HepG2 (cell line): ENCODE results near the gene GGTA1. TPM values are rescaled to one million over a fixed set of nuclear protein-coding genes. Genes with fewer than 3 reads are reported as not detected.

Experiments
- ATAC-seq: fragments of 200-7000 bp; cut with Tn5 transposase; 3 replicates; pipeline ENCODE4 v1.9.1; 2020; ENCODE audit warnings: mild to moderate bottlenecking, moderate library complexity
- BruUV-seq: library from RNA; stranded (reverse); fragments of 400-500 nt; replicated peaks from 2 replicates; lab custom pipeline; 2021; lab: Mats Ljungman, UMichigan
- CTCF ChIA-PET: fragments of 300-600 bp; formaldehyde crosslinking; extraction: SDS; loops from one replicate; lab custom pipeline; 2021; ENCODE audit warnings: low total read pairs, inconsistent platforms, low intra/inter-chr PET ratio; lab: Yijun Ruan, JAX
- POLR2A ChIA-PET: fragments of 350-600 bp; sonication (Branson Sonifier 250); formaldehyde crosslinking; loops from one replicate; lab custom pipeline; 2020; ENCODE audit warnings: antibody characterized with exemption, inconsistent platforms; lab: Yijun Ruan, JAX
- DNase-seq: peaks from one replicate; pipeline ENCODE4 v3.0.0-alpha.2; 2015; ENCODE audit warnings: low spot score
- FAIRE-seq: peaks from 3 replicates; lab custom pipeline; 2011; peaks lifted over from hg19 to GRCh38; lab: Jason Lieb, UNC
- H2AFZ ChIP-seq: one replicate; pipeline ENCODE4 v1.6.1; 2011; ENCODE audit warnings: low read length, inconsistent platforms
- H3K27ac ChIP-seq: fragments of 300-600 bp; 3 replicates; pipeline ENCODE4 v1.8.0; 2011; ENCODE audit warnings: mixed run types, mild to moderate bottlenecking, mixed read lengths, low read length, inconsistent platforms; ENCODE audit not compliant: insufficient read depth; ENCODE audit errors: extremely low read length
- H3K27me3 ChIP-seq, 2 experiments: fragments of 200-600 bp in 1 of 2; 2 replicates in 1 of 2; 3 replicates in 1 of 2; pipeline versions ENCODE4 v1.6.0 to v1.8.0; 2011; ENCODE audit warnings: low read length in 2 of 2, mild to moderate bottlenecking in 2 of 2, moderate library complexity in 2 of 2, inconsistent platforms in 1 of 2; ENCODE audit not compliant: insufficient read depth in 2 of 2, control insufficient read depth in 1 of 2
- H3K36me3 ChIP-seq, 2 experiments: fragments of 200-600 bp in 1 of 2; replicated peaks in 1 of 2; 2 replicates in 1 of 2; 3 replicates in 1 of 2; pipeline versions ENCODE4 v1.5.1 to v1.8.0; 2011; ENCODE audit warnings: low read length in 2 of 2, inconsistent platforms in 1 of 2; ENCODE audit not compliant: insufficient read depth in 2 of 2, control insufficient read depth in 1 of 2
- H3K4me1 ChIP-seq: 2 replicates; pipeline ENCODE4 v1.5.1; 2012; ENCODE audit warnings: low read length, inconsistent platforms; ENCODE audit not compliant: insufficient read depth
- H3K4me2 ChIP-seq: 2 replicates; pipeline ENCODE4 v1.6.0; 2011; ENCODE audit warnings: low read depth, low read length, inconsistent platforms
- H3K4me3 ChIP-seq, 3 experiments: fragments of 200-600 bp in 1 of 3; sonication (generic), shearing (Covaris generic) in 1 of 3; replicated peaks in 1 of 3; 2 replicates each; pipeline ENCODE4 v1.5.1; 2011 to 2016; ENCODE audit warnings: low read length in 3 of 3, inconsistent platforms in 2 of 3, low read depth in 2 of 3, mild to moderate bottlenecking in 2 of 3, control low read depth in 1 of 3, mixed read lengths in 1 of 3; ENCODE audit not compliant: insufficient read depth in 1 of 3
- H3K79me2 ChIP-seq: one replicate; pipeline ENCODE4 v1.6.1; 2011; ENCODE audit warnings: low read length, inconsistent platforms; ENCODE audit not compliant: insufficient read depth
- H3K9ac ChIP-seq: 2 replicates; pipeline ENCODE4 v1.6.0; 2011; ENCODE audit warnings: mild to moderate bottlenecking, low read depth, low read length, inconsistent platforms; ENCODE audit not compliant: insufficient read depth
- H3K9me3 ChIP-seq: 2 replicates; pipeline ENCODE4 v1.5.1; 2012; ENCODE audit warnings: mild to moderate bottlenecking, low read length
- H4K20me1 ChIP-seq: 2 replicates; pipeline ENCODE4 v1.6.0; 2011; ENCODE audit warnings: inconsistent platforms, mild to moderate bottlenecking, low read length, moderate library complexity; ENCODE audit not compliant: insufficient read depth
- BRD4 ChIP-seq: sonication (generic); formaldehyde crosslinking; IDR thresholded peaks from 2 replicates; pipeline ENCODE4 v1.4.0; 2020; ENCODE audit warnings: missing genetic modification reagents
- MED8 ChIP-seq: sonication (generic); formaldehyde crosslinking; IDR thresholded peaks from 2 replicates; pipeline ENCODE4 v1.8.1; 2023; ENCODE audit warnings: mild to moderate bottlenecking, missing genetic modification reagents; ENCODE audit not compliant: insufficient replicate concordance
- MTF1 ChIP-seq: sonication (generic); formaldehyde crosslinking; IDR thresholded peaks from 2 replicates; pipeline ENCODE4 v1.5.0; 2020; ENCODE audit warnings: missing genetic modification reagents
- NBN ChIP-seq: fragments of 450-650 bp; conservative IDR thresholded peaks from 2 replicates; pipeline ENCODE4 v1.6.1; 2017
- PPARG ChIP-seq: conservative IDR thresholded peaks from 2 replicates; pipeline ENCODE4 v1.6.1; 2016; ENCODE audit warnings: missing biosample characterization, missing genetic modification reagents
- SKI ChIP-seq: fragments of 450-650 bp; IDR thresholded peaks from one replicate; pipeline ENCODE4 v1.6.1; 2018; ENCODE audit warnings: mild to moderate bottlenecking; ENCODE audit not compliant: partially characterized antibody
- SOX6 ChIP-seq, 2 experiments: fragments of 450-650 bp in 1 of 2; sonication (generic) in 1 of 2; formaldehyde crosslinking in 1 of 2; IDR thresholded peaks; 2 replicates each; pipeline versions ENCODE4 v1.4.0 to v1.6.1; 2017 to 2020; ENCODE audit warnings: antibody characterized with exemption in 1 of 2, mild to moderate bottlenecking in 1 of 2, missing genetic modification reagents in 1 of 2
- ZNF713 ChIP-seq: sonication (generic); formaldehyde crosslinking; IDR thresholded peaks from 2 replicates; pipeline ENCODE4 v1.4.0; 2020; ENCODE audit warnings: mild to moderate bottlenecking, missing genetic modification reagents
- WGBS: methylation state at CpG from one replicate; pipeline ENCODE4 v1.1.6; 2017; ENCODE audit warnings: low lambda C conversion rate; 5-methylcytosine and 5-hydroxymethylcytosine counted together
- in situ Hi-C: cut with HindIII; loops from 2 replicates; pipeline ENCODE4 v1.10.0; 2017; ENCODE audit warnings: low pct_unique_long_range_greater_than_20kb; ENCODE audit not compliant: extremely low pct_ligation_motif_present
- intact Hi-C: fragments of 100-400 bp; cut with micrococcal nuclease; formaldehyde crosslinking; loops from one replicate; pipeline ENCODE4 v1.10.0; 2022; ENCODE audit not compliant: unreplicated experiment
- polyA plus RNA-seq, 8 experiments: library from polyadenylated mRNA; depleted of rRNA in 3 of 8; stranded (reverse) in 7 of 8; unstranded in 1 of 8; fragments of >200 nt; fragmentation: Illumina TruSeq in 4 of 8; extraction: Trizol in 4 of 8; gene quantifications; 2 replicates each; pipeline versions ENCODE4 v1.2.1 to v1.2.3, GENCODE V29; 2011 to 2016; ENCODE audit warnings: low read depth in 4 of 8, missing spikeins in 1 of 8, mixed read lengths in 1 of 8; ENCODE audit not compliant: insufficient read depth in 1 of 8
- total RNA-seq, 5 experiments: library from RNA; depleted of rRNA; stranded (reverse); fragments of >200 nt; fragmentation: Illumina TruSeq; extraction: Trizol; gene quantifications; 2 replicates each; pipeline ENCODE4 v1.2.3, GENCODE V29; 2016; ENCODE audit warnings: low read depth in 1 of 5
- TF ChIP-seq, protein P1 (sequence below): sonication (generic); formaldehyde crosslinking; IDR thresholded peaks from 2 replicates; pipeline ENCODE4 v1.4.0; 2020; ENCODE audit warnings: missing genetic modification reagents
- TF ChIP-seq, protein P2 (sequence below): sonication (generic); formaldehyde crosslinking; IDR thresholded peaks from 2 replicates; pipeline ENCODE4 v1.4.0; 2020; ENCODE audit warnings: missing genetic modification reagents
- TF ChIP-seq, protein P3 (sequence below): sonication (generic); formaldehyde crosslinking; IDR thresholded peaks from 2 replicates; pipeline ENCODE4 v1.4.0; 2020; ENCODE audit warnings: missing genetic modification reagents
- TF ChIP-seq, protein P4 (sequence below): sonication (generic); formaldehyde crosslinking; IDR thresholded peaks from 2 replicates; pipeline ENCODE4 v1.5.0; 2020; ENCODE audit warnings: mild to moderate bottlenecking, missing genetic modification reagents
- TF ChIP-seq, protein P5 (sequence below): sonication (generic); formaldehyde crosslinking; IDR thresholded peaks from 2 replicates; pipeline ENCODE4 v1.4.0; 2020; ENCODE audit warnings: missing genetic modification reagents

Gene GGTA1
- total and polyA plus RNA-seq, 2 of the 13 experiments (the other 11 are each of a cell fraction or from before 2014, with no cell fraction given): not detected

DNA sequence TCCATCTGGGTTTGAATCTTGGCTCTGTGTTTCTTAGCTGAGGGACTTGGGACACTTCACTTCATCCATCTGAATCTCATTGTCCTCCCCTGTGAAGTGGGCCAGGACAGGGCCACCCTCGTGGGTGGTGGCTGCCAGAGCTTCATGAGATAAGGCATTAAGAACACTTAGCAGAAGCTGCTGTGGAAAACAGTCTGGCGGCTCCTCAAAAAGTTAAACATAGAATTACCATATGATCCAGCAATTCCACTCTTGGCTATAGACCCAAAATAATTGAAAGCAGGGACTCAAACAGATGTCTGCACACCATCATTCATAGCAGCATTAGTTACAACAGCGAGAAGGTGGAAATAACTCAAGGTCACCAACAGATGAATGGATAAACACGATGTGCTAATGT lies 42.4 kb upstream of the GGTA1 start:
- Histone ChIP-seq H3K4me3 (no peak overlapping the region), H3K4me1 (0 out of 2 replicates have a peak, but pooled peaks cover 9% of the 10 kb centered on the region), H3K79me2 (no peaks in the 10 kb centered on the region), H3K9me3 (no peaks in the 10 kb centered on the region), H4K20me1 (no peaks in the 10 kb centered on the region), H3K4me2 (no peak overlapping the region), H3K36me3 (no peaks in the 10 kb centered on the region), H3K27me3 (no peaks in the 10 kb centered on the region), H3K9ac (no peak overlapping the region), H2AFZ (no peak overlapping the region), H3K27ac (no peak overlapping the region)
- ChIA-PET CTCF (no interaction called here), POLR2A (no interaction called here)
- intact Hi-C loops (no loop called here), in situ Hi-C loops (loop anchor here (10.0 kb wide), 1 partner anchor 323 kb away; no protein-coding TSS in a partner anchor)
- no TSS peak for BruUV-seq
- DNase-seq (no peak), ATAC-seq (no peak), FAIRE-seq (no peak)
- WGBS: 25% methylated on average over 4 of the region's 4 CpGs
- TF ChIP-seq, protein P1, sequence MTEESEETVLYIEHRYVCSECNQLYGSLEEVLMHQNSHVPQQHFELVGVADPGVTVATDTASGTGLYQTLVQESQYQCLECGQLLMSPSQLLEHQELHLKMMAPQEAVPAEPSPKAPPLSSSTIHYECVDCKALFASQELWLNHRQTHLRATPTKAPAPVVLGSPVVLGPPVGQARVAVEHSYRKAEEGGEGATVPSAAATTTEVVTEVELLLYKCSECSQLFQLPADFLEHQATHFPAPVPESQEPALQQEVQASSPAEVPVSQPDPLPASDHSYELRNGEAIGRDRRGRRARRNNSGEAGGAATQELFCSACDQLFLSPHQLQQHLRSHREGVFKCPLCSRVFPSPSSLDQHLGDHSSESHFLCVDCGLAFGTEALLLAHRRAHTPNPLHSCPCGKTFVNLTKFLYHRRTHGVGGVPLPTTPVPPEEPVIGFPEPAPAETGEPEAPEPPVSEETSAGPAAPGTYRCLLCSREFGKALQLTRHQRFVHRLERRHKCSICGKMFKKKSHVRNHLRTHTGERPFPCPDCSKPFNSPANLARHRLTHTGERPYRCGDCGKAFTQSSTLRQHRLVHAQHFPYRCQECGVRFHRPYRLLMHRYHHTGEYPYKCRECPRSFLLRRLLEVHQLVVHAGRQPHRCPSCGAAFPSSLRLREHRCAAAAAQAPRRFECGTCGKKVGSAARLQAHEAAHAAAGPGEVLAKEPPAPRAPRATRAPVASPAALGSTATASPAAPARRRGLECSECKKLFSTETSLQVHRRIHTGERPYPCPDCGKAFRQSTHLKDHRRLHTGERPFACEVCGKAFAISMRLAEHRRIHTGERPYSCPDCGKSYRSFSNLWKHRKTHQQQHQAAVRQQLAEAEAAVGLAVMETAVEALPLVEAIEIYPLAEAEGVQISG (CRISPR knock-in tag): no peak
- TF ChIP-seq NBN (no peak), PPARG (CRISPR knock-in tag) (no peak), SOX6 (IDR thresholded peaks at IDR 0.05) (no peak), SOX6 (CRISPR knock-in tag; IDR thresholded peaks at IDR 0.05) (no peak), MED8 (no peak), ZNF713 (CRISPR knock-in tag) (no peak), BRD4 (CRISPR knock-in tag) (no peak), MTF1 (CRISPR knock-in tag) (no peak), SKI (no peak)
- TF ChIP-seq, protein P2, sequence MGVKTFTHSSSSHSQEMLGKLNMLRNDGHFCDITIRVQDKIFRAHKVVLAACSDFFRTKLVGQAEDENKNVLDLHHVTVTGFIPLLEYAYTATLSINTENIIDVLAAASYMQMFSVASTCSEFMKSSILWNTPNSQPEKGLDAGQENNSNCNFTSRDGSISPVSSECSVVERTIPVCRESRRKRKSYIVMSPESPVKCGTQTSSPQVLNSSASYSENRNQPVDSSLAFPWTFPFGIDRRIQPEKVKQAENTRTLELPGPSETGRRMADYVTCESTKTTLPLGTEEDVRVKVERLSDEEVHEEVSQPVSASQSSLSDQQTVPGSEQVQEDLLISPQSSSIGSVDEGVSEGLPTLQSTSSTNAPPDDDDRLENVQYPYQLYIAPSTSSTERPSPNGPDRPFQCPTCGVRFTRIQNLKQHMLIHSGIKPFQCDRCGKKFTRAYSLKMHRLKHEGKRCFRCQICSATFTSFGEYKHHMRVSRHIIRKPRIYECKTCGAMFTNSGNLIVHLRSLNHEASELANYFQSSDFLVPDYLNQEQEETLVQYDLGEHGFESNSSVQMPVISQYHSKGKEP (CRISPR knock-in tag): no peak
- TF ChIP-seq, protein P3, sequence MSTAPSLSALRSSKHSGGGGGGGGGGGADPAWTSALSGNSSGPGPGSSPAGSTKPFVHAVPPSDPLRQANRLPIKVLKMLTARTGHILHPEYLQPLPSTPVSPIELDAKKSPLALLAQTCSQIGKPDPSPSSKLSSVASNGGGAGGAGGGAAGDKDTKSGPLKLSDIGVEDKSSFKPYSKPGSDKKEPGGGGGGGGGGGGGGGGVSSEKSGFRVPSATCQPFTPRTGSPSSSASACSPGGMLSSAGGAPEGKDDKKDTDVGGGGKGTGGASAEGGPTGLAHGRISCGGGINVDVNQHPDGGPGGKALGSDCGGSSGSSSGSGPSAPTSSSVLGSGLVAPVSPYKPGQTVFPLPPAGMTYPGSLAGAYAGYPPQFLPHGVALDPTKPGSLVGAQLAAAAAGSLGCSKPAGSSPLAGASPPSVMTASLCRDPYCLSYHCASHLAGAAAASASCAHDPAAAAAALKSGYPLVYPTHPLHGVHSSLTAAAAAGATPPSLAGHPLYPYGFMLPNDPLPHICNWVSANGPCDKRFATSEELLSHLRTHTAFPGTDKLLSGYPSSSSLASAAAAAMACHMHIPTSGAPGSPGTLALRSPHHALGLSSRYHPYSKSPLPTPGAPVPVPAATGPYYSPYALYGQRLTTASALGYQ (CRISPR knock-in tag): no peak
- TF ChIP-seq, protein P4, sequence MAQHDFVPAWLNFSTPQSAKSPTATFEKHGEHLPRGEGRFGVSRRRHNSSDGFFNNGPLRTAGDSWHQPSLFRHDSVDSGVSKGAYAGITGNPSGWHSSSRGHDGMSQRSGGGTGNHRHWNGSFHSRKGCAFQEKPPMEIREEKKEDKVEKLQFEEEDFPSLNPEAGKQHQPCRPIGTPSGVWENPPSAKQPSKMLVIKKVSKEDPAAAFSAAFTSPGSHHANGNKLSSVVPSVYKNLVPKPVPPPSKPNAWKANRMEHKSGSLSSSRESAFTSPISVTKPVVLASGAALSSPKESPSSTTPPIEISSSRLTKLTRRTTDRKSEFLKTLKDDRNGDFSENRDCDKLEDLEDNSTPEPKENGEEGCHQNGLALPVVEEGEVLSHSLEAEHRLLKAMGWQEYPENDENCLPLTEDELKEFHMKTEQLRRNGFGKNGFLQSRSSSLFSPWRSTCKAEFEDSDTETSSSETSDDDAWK: no peak
- TF ChIP-seq, protein P5, sequence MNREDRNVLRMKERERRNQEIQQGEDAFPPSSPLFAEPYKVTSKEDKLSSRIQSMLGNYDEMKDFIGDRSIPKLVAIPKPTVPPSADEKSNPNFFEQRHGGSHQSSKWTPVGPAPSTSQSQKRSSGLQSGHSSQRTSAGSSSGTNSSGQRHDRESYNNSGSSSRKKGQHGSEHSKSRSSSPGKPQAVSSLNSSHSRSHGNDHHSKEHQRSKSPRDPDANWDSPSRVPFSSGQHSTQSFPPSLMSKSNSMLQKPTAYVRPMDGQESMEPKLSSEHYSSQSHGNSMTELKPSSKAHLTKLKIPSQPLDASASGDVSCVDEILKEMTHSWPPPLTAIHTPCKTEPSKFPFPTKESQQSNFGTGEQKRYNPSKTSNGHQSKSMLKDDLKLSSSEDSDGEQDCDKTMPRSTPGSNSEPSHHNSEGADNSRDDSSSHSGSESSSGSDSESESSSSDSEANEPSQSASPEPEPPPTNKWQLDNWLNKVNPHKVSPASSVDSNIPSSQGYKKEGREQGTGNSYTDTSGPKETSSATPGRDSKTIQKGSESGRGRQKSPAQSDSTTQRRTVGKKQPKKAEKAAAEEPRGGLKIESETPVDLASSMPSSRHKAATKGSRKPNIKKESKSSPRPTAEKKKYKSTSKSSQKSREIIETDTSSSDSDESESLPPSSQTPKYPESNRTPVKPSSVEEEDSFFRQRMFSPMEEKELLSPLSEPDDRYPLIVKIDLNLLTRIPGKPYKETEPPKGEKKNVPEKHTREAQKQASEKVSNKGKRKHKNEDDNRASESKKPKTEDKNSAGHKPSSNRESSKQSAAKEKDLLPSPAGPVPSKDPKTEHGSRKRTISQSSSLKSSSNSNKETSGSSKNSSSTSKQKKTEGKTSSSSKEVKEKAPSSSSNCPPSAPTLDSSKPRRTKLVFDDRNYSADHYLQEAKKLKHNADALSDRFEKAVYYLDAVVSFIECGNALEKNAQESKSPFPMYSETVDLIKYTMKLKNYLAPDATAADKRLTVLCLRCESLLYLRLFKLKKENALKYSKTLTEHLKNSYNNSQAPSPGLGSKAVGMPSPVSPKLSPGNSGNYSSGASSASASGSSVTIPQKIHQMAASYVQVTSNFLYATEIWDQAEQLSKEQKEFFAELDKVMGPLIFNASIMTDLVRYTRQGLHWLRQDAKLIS: no peak
